SW480 (cell line): ENCODE results near the gene PCSK1N.

Experiments used
- DNase-seq: peaks from one replicate; pipeline ENCODE4 v3.0.0-alpha.2; 2016; ENCODE audit warnings: low spot score

PCSK1N gene

GRCh38 chrX:48789366-48790220 lies 45.8 kb downstream of the PCSK1N start:
- DNase-seq = no peak

GRCh38 chrX:48787505-48788443 lies 47.6 kb downstream of the PCSK1N start:
- DNase-seq = no peak

GRCh38 chrX:48786825-48787504 lies 48.4 kb downstream of the PCSK1N start:
- DNase-seq = no peak

GRCh38 chrX:48786341-48786800 lies 49.0 kb downstream of the PCSK1N start, which contains the start of gene GATA1:
TSS of gene GATA1 (plus strand) at chrX:48786590. CDS start at chrX:48791110, 4,520 bp downstream.
- no peak for DNase-seq

GRCh38 chrX:48785540-48786214 lies 49.7 kb downstream of the PCSK1N start:
- no peak for DNase-seq

GRCh38 chrX:48785186-48785539 lies 50.2 kb downstream of the PCSK1N start:
- DNase-seq = no peak

GRCh38 chrX:48784726-48785125 lies 50.7 kb downstream of the PCSK1N start:
- DNase-seq = peak; percentile 10

- DNase-seq = no peak
Observed at GRCh38 chrX:48782795-48783194, 52.6 kb downstream of the PCSK1N start.

- DNase-seq = no peak
Observed at GRCh38 chrX:48782216-48782615, 53.2 kb downstream of the PCSK1N start.

GRCh38 chrX:48781705-48782104 lies 53.7 kb downstream of the PCSK1N start:
- no peak for DNase-seq
